Measurements from ENCODE around the gene SAFB. TPM values are rescaled to one million over a fixed set of nuclear protein-coding genes. Genes with fewer than 3 reads are reported as not detected.
"Not testable (repeated sequence)": the region's sequence is repeated elsewhere in the genome, so short reads cannot be mapped to it uniquely, and the experiment has no call there.

The SAFB gene
- total RNA-seq, 2 donors from 2014 or later: 49.8 to 244 TPM

DNA sequence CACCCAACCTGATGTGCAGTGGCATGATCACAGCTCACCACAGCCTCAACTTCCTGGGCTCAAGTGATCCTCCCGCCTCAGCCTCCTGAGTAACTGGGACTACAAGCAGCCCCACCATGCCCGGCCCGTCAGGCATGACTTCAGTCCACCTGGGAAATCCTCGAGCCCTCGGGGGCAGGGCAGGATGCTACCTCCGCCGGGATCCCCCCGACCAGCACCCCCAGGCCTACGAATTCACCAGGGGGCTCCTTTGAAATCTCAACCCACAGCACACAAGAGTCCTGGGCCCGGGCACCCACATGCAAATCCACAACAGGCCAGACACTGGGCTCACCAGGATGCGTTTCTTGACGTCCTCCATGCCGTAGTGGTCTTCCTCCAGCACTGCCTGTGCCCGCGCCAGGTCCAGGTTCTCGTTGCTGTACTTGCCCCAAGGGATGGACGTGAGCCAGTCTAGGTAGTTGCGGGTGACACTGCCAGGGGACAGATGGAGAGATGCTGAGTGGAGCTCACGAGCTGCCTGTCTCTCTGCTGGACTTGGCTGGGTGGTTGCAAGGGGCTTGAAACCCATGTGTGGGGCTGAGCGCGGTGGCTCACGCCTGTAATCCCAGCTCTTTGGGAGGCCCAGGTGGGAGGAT lies 77.7 kb downstream of the SAFB start:
- no peak overlapping the region for H3K4me3 ChIP-seq
- intact Hi-C loops (cut with DNase I): no loop called here
- peaks cover 6 to 9% of the 10 kb centered on the region in 2 donors for H3K36me3 ChIP-seq (replicated peaks in 1 of 2; ENCODE audit: insufficient read depth in 1 of 2, low read depth in 2 of 2)
- H3K9me3 ChIP-seq: no peaks in the 10 kb centered on the region
- H3K27ac ChIP-seq: no peak overlapping the region
- H3K4me1 ChIP-seq: no peaks in the 10 kb centered on the region
- ATAC-seq: no peak
- TF ChIP-seq, protein P1, sequence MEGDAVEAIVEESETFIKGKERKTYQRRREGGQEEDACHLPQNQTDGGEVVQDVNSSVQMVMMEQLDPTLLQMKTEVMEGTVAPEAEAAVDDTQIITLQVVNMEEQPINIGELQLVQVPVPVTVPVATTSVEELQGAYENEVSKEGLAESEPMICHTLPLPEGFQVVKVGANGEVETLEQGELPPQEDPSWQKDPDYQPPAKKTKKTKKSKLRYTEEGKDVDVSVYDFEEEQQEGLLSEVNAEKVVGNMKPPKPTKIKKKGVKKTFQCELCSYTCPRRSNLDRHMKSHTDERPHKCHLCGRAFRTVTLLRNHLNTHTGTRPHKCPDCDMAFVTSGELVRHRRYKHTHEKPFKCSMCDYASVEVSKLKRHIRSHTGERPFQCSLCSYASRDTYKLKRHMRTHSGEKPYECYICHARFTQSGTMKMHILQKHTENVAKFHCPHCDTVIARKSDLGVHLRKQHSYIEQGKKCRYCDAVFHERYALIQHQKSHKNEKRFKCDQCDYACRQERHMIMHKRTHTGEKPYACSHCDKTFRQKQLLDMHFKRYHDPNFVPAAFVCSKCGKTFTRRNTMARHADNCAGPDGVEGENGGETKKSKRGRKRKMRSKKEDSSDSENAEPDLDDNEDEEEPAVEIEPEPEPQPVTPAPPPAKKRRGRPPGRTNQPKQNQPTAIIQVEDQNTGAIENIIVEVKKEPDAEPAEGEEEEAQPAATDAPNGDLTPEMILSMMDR (IDR thresholded peaks at IDR 0.05): no peak
- no peak for TF ChIP-seq POLR2A (IDR thresholded peaks at IDR 0.05)
- H3K27me3 ChIP-seq: no peaks in the 10 kb centered on the region
- no peak for DNase-seq
- WGBS, 2 donors: 96 to 98% methylated on average over 13 to 22 of the region's 22 CpGs

DNA sequence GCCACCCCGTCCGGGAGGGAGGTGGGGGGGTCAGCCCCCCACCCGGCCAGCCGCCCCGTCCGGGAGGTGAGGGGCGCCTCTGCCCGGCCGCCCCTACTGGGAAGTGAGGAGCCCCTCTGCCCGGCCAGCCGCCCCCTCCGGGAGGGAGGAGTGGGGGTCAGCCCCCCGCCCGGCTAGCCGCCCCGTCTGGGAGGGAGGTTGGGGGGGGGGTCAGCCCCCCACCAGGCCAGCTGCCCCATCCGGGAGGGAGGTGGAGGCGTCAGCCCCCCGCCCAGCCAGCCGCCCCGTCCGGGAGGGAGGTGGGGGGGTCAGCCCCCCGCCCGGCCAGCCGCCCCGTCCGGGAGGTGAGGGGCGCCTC lies 79.1 kb downstream of the SAFB start:
- H3K4me1 ChIP-seq; intact Hi-C loops (cut with DNase I); ATAC-seq; DNase-seq; H3K27ac ChIP-seq; H3K4me3 ChIP-seq; H3K9me3 ChIP-seq; H3K27me3 ChIP-seq; H3K36me3 ChIP-seq (replicated peaks in 1 of 2; ENCODE audit: insufficient read depth in 1 of 2, low read depth in 2 of 2): not testable (repeated sequence)
- no CpG with 5 or more reads among the region's 28 CpGs for WGBS, 2 donors

DNA sequence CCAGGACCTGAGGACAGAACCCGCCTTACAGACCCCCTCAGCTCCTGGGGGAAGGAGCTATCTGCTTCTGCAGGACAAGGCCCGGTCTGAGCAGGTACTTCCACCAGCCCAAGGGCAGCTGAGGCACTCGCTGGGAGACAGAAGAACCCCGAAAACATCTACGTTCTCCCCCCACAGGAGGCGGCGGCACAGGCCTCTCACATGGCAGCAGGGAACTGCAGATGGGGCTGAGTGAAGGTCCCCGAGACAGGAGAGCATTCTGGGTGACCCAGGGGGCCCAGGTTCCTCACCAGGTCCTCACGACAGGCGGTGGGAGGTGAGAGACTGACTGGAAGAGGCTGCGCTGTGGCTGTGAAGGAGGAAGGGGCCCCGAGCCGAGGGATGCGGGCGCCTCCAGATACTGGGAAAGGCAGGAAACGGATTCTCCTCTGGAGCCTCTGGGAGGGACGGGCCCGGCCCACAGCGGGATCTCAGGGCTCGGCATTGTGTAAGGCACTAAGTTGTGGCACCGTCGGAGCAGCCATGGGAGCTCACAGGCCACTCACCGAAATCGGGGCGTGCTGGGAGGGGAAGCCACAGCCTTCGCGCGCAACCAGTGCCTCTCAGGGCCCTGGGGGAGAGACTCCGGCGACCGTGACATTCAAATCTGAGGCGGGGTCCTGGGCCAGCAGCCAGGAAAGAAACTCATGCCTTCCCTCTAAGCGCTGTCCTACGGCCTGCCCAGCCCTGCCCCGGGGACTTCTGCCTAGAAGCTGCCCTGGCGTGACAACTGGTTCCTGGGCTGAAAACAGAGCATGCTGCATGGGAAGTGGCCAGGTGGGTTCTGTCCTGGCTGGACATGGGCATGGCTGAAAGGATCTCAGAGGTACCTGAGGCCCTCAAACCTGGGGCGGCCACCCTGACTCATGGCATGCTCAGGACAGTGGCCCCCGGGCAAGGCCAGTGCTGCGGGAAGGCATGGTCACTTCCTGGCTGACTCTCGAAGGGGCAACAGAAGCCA lies 81.2 kb downstream of the SAFB start:
- no peaks in the 10 kb centered on the region for H3K9me3 ChIP-seq
- ATAC-seq: no peak

DNA sequence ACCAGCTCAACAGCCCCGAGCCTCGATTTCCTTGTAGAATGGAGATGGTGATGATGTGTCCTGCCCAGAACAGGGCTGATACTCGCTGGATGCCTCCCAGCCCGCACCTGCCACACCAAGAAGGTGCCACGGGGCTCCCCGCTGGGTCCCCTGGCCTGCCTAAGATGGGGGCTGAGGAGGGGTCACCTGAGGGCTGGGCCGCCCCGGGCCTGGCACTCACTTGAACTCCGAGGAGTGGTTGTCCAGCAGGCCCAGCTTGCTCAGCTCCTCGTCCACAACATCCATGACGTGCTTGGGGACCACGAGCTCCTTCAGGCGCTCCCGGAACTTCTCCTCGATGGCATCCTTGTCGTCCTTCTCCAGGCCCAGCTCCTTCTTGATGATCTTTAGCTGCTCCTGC lies 82.7 kb downstream of the SAFB start:
- no peak overlapping the region for H3K4me3 ChIP-seq
- H3K9me3 ChIP-seq: no peaks in the 10 kb centered on the region
- H3K36me3 ChIP-seq (replicated peaks in 1 of 2; ENCODE audit: insufficient read depth in 1 of 2, low read depth in 2 of 2): peaks cover 0 to 9% of the 10 kb centered on the region in 2 donors
- intact Hi-C loops (cut with DNase I): no loop called here
- WGBS, 2 donors: 82 to 94% methylated on average over 8 to 16 of the region's 16 CpGs
- ATAC-seq: no peak
- H3K27ac ChIP-seq: no peak overlapping the region
- no peaks in the 10 kb centered on the region for H3K27me3 ChIP-seq
- DNase-seq: peak in 1 of 4 donors; percentile 48
- TF ChIP-seq, protein P1 (IDR thresholded peaks at IDR 0.05): no peak
- no peak for TF ChIP-seq POLR2A (IDR thresholded peaks at IDR 0.05)
- H3K4me1 ChIP-seq: no peaks in the 10 kb centered on the region

More for the DNA sequence above, 81.2 kb downstream of the SAFB start:
- Histone ChIP-seq H3K27ac (no peak overlapping the region), H3K36me3 (replicated peaks in 1 of 2; ENCODE audit: insufficient read depth in 1 of 2, low read depth in 2 of 2) (peaks cover 0 to 9% of the 10 kb centered on the region in 2 donors), H3K27me3 (no peaks in the 10 kb centered on the region), H3K4me1 (no peaks in the 10 kb centered on the region), H3K4me3 (no peak overlapping the region)
- no peak for DNase-seq
- intact Hi-C loops (cut with DNase I): no loop called here
- TF ChIP-seq, protein P1 (IDR thresholded peaks at IDR 0.05): no peak
- TF ChIP-seq POLR2A (IDR thresholded peaks at IDR 0.05): no peak
- WGBS, 2 donors: 94 to 96% methylated on average over 17 to 36 of the region's 40 CpGs

DNA sequence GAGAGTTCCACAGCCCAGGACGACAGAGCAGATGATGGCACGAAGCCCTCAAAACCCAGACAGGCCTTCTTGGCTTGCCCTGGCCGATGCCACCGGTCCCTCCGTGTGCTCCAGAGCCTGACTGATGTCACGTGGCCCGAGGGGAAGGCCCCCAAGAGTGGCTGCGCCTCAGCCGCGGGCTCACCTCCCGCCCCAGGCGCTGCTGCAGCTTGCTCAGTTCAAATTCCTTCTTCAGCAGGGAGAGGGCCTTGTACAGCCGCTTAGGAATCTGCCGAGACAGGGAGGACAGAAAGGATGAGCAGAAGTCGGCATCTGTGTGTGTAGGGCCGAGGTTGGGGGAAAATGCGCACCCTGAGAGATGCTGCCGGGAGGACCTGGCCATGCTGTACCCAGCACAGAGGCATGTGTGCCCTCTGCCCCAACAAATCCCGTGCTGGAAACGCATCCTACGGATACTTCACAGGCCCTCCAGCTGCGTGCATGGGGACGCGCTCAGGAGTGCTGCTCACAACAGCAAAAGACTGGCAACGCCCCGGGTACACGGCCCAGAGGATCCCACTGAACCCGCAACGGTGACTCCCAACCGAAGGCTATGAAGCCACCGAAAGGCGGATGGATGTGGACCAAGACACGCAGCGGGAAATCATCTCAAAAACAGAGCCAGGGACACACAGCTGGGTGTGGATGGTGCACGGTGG lies 84.1 kb downstream of the SAFB start:
- H3K27ac ChIP-seq: no peak overlapping the region
- peaks cover 0 to 20% of the 10 kb centered on the region in 2 donors for H3K36me3 ChIP-seq (replicated peaks in 1 of 2; ENCODE audit: insufficient read depth in 1 of 2, low read depth in 2 of 2)
- TF ChIP-seq POLR2A (IDR thresholded peaks at IDR 0.05): no peak
- TF ChIP-seq, protein P1 (IDR thresholded peaks at IDR 0.05): no peak
- no peaks in the 10 kb centered on the region for H3K27me3 ChIP-seq
- H3K4me1 ChIP-seq: no peaks in the 10 kb centered on the region
- ATAC-seq: no peak
- no peak for DNase-seq
- 95 to 96% methylated on average over 22 to 35 of the region's 35 CpGs for WGBS, 2 donors
- no peak overlapping the region for H3K4me3 ChIP-seq
- intact Hi-C loops (cut with DNase I): no loop called here
- no peaks in the 10 kb centered on the region for H3K9me3 ChIP-seq

All from body of pancreas (tissue), 4 donors.